Pulmonary artery endothelial cell (primary cell): ENCODE results near the gene RHBG. TPM values are rescaled to one million over a fixed set of nuclear protein-coding genes. Genes with fewer than 3 reads are reported as not detected.
"Not testable (repeated sequence)": the region's sequence is repeated elsewhere in the genome, so short reads cannot be mapped to it uniquely, and the experiment has no call there.

ENCODE experiments used
- DNase-seq: peaks from one replicate; pipeline ENCODE4 v3.0.0-alpha.2; 2011; ENCODE audit warnings: low read depth, low spot score
- total RNA-seq: library from RNA; depleted of rRNA; stranded (reverse); fragments of >200 nt; gene quantifications from 2 replicates; pipeline ENCODE4 v1.2.3, GENCODE V29; 2014

RHBG gene
- total RNA-seq, 1 donor from 2014 or later: not detected

- no peak for DNase-seq
Measured at GRCh38 chr1:156359973-156360372, 9.0 kb upstream of the RHBG start.

GRCh38 chr1:156360534-156360933 is 8.5 kb upstream of the RHBG start:
- no peak for DNase-seq

- no peak for DNase-seq
Measured at GRCh38 chr1:156365754-156366153, 3.3 kb upstream of the RHBG start.

GRCh38 chr1:156366378-156367166 is 2.4 kb upstream of the RHBG start:
- DNase-seq: no peak

GRCh38 chr1:156367383-156368156 is 1.4 kb upstream of the RHBG start:
- DNase-seq: no peak

GRCh38 chr1:156368157-156368658 is 803 bp upstream of the RHBG start:
- DNase-seq: no peak

- DNase-seq: not testable (repeated sequence)
Measured at GRCh38 chr1:156369685-156370286, 775 bp downstream of the RHBG start.

- no peak for DNase-seq
Measured at GRCh38 chr1:156371553-156372264, 2.7 kb downstream of the RHBG start.

GRCh38 chr1:156372265-156372586 is 3.2 kb downstream of the RHBG start:
- DNase-seq: no peak

GRCh38 chr1:156372876-156373275 is 3.9 kb downstream of the RHBG start:
- no peak for DNase-seq

- DNase-seq: no peak
Measured at GRCh38 chr1:156373546-156373945, 4.5 kb downstream of the RHBG start.

GRCh38 chr1:156376146-156376545 is 7.1 kb downstream of the RHBG start:
- no peak for DNase-seq

- no peak for DNase-seq
Measured at GRCh38 chr1:156376958-156377919, 8.2 kb downstream of the RHBG start.

- DNase-seq: no peak
Measured at GRCh38 chr1:156378557-156378956, 9.5 kb downstream of the RHBG start.

- no peak for DNase-seq
Measured at GRCh38 chr1:156379420-156380165, 10.6 kb downstream of the RHBG start.

GRCh38 chr1:156382561-156382960 is 13.6 kb downstream of the RHBG start:
- DNase-seq: no peak

GRCh38 chr1:156383023-156383422 is 14.0 kb downstream of the RHBG start:
- no peak for DNase-seq

- DNase-seq: no peak
Measured at GRCh38 chr1:156384007-156384406, 15.0 kb downstream of the RHBG start.

- no peak for DNase-seq
Measured at GRCh38 chr1:156384658-156385057, 15.6 kb downstream of the RHBG start.

GRCh38 chr1:156385534-156386031 is 16.6 kb downstream of the RHBG start:
- DNase-seq: peak; percentile 19
